ENCODE measurements around the gene MST1.

GRCh38 chr3:49654955-49655556, 34.2 kb downstream of the MST1 start:
- no peak for TF ChIP-seq CTCF (IDR thresholded peaks at IDR 0.05)
- no peak for TF ChIP-seq POLR2AphosphoS5 (IDR thresholded peaks at IDR 0.05; ENCODE audit: insufficient read depth in 1 of 2, low read depth in 1 of 2)
